GM12872 (cell line): ENCODE data around the gene ZDHHC6.

ENCODE experiments used
- CTCF ChIP-seq: IDR thresholded peaks from 3 replicates; pipeline ENCODE4 v1.5.1; 2011; ENCODE audit warnings: low read depth, mild to moderate bottlenecking, low read length, moderate library complexity; ENCODE audit not compliant: insufficient read depth

Gene ZDHHC6

GRCh38 chr10:112475575-112476218 lies 29.0 kb upstream of the ZDHHC6 start:
- peak; percentile 41; the same call in 2 of the 3 replicates for TF ChIP-seq CTCF

- TF ChIP-seq CTCF = peak; percentile 61
Measured at GRCh38 chr10:112471878-112472487, 25.3 kb upstream of the ZDHHC6 start.

- TF ChIP-seq CTCF = no peak
Measured at GRCh38 chr10:112467541-112468075, 20.9 kb upstream of the ZDHHC6 start.

- no peak for TF ChIP-seq CTCF
Measured at GRCh38 chr10:112466802-112467201, 20.1 kb upstream of the ZDHHC6 start.

- no peak for TF ChIP-seq CTCF
Measured at GRCh38 chr10:112465299-112465883, 18.7 kb upstream of the ZDHHC6 start.

- TF ChIP-seq CTCF = no peak
Measured at GRCh38 chr10:112461029-112461887, 14.5 kb upstream of the ZDHHC6 start.

- no peak for TF ChIP-seq CTCF
Measured at GRCh38 chr10:112460366-112460765, 13.7 kb upstream of the ZDHHC6 start.
